GM12878 (cell line): Measurements from ENCODE around the gene NFIX. TPM values are rescaled to one million over a fixed set of nuclear protein-coding genes. Genes with fewer than 3 reads are reported as not detected.

Experiments used
- ATAC-seq: fragments of 200-7000 bp; cut with Tn5 transposase; 3 replicates; pipeline ENCODE4 v1.9.1; 2020; ENCODE audit warnings: mild to moderate bottlenecking, moderate library complexity
- BruUV-seq: library from RNA; stranded (reverse); fragments of 400-500 nt; replicated peaks from 2 replicates; lab custom pipeline; 2021; lab: Mats Ljungman, UMichigan
- CTCF ChIA-PET: fragments of 300-600 bp; sonication (Branson Sonifier 250); formaldehyde crosslinking; extraction: SDS; loops from one replicate; lab custom pipeline; 2021; ENCODE audit warnings: inconsistent platforms; lab: Yijun Ruan, JAX
- POLR2A ChIA-PET: fragments of 350-600 bp; formaldehyde crosslinking; extraction: SDS; loops from one replicate; lab custom pipeline; 2021; ENCODE audit warnings: inconsistent platforms; lab: Charles Lee
- RAD21 ChIA-PET: fragments of 300-600 bp; sonication (Branson Sonifier 250); formaldehyde crosslinking; loops from one replicate; lab custom pipeline; 2023; ENCODE audit warnings: antibody characterized with exemption; ENCODE audit not compliant: unreplicated experiment; lab: Charles Lee
- SMC1A ChIA-PET: fragments of 300-600 bp; sonication (Branson Sonifier 250); formaldehyde crosslinking; loops from one replicate; lab custom pipeline; 2023; ENCODE audit not compliant: unreplicated experiment, uncharacterized antibody; lab: Charles Lee
- DNase-seq: peaks from one replicate; pipeline ENCODE4 v3.0.0-alpha.2; 2011; ENCODE audit warnings: low read depth, low spot score
- FAIRE-seq: peaks from 3 replicates; lab custom pipeline; 2011; peaks lifted over from hg19 to GRCh38; lab: Jason Lieb, UNC
- H2AFZ ChIP-seq: 2 replicates; pipeline ENCODE4 v1.6.0; 2011; ENCODE audit warnings: low read depth, low read length, control low read depth; ENCODE audit not compliant: control insufficient read depth
- H3K27ac ChIP-seq: 2 replicates; pipeline ENCODE4 v1.5.1; 2011; ENCODE audit warnings: control low read depth; ENCODE audit not compliant: control insufficient read depth, insufficient read depth
- H3K27me3 ChIP-seq, 2 experiments: replicated peaks in 1 of 2; 2 replicates each; pipeline versions ENCODE4 v1.6.0 to v1.6.1; 2011; ENCODE audit warnings: low read length in 1 of 2; ENCODE audit not compliant: control insufficient read depth in 2 of 2, insufficient read depth in 2 of 2
- H3K36me3 ChIP-seq, 2 experiments: 2 replicates each; pipeline ENCODE4 v1.5.1; 2011; ENCODE audit warnings: low read length in 1 of 2; ENCODE audit not compliant: control insufficient read depth in 2 of 2, insufficient read depth in 2 of 2
- H3K4me1 ChIP-seq: 2 replicates; pipeline ENCODE4 v1.6.1; 2011; ENCODE audit warnings: mild to moderate bottlenecking, low read length, moderate library complexity, mixed read lengths; ENCODE audit not compliant: control insufficient read depth, insufficient read depth
- H3K4me2 ChIP-seq: 2 replicates; pipeline ENCODE4 v1.6.0; 2011; ENCODE audit warnings: control low read depth; ENCODE audit not compliant: control insufficient read depth, insufficient read depth
- H3K4me3 ChIP-seq: fragments of 200-600 bp; sonication (generic); 2 replicates; pipeline ENCODE4 v1.5.1; 2016
- H3K79me2 ChIP-seq: 2 replicates; pipeline ENCODE4 v1.6.0; 2011; ENCODE audit warnings: low read length; ENCODE audit not compliant: control insufficient read depth, insufficient read depth
- H3K9ac ChIP-seq: 2 replicates; pipeline ENCODE4 v1.8.0; 2011; ENCODE audit warnings: low read length, control low read depth, mixed read lengths; ENCODE audit not compliant: control insufficient read depth, insufficient read depth
- H3K9me3 ChIP-seq: replicated peaks from 3 replicates; pipeline ENCODE4 v1.5.1; 2011; ENCODE audit warnings: mild to moderate bottlenecking, low read length; ENCODE audit not compliant: control insufficient read depth, insufficient read depth
- H4K20me1 ChIP-seq: 2 replicates; pipeline ENCODE4 v1.6.0; 2011; ENCODE audit not compliant: control insufficient read depth, insufficient read depth
- POLR2A ChIP-seq: IDR thresholded peaks from 2 replicates; pipeline ENCODE4 v1.6.1; 2011; ENCODE audit warnings: low read depth, mild to moderate bottlenecking, low read length
- POLR2AphosphoS2 ChIP-seq: IDR thresholded peaks from 2 replicates; pipeline ENCODE4 v1.6.1; 2011; ENCODE audit warnings: low read depth, mild to moderate bottlenecking, low read length, improper control_type of control experiment, moderate library complexity
- SUPT20H ChIP-seq: IDR thresholded peaks from 2 replicates; pipeline ENCODE4 v1.6.1; 2011; ENCODE audit warnings: low read depth, mild to moderate bottlenecking, low read length, moderate library complexity, borderline replicate concordance; ENCODE audit not compliant: control insufficient read depth
- SUZ12 ChIP-seq: fragments of 200-600 bp; sonication (generic); IDR thresholded peaks from one replicate; pipeline ENCODE4 v1.6.1; 2018; ENCODE audit warnings: antibody characterized with exemption, mild to moderate bottlenecking; ENCODE audit not compliant: unreplicated experiment
- WGBS: methylation state at CpG from one replicate; pipeline ENCODE4 v1.1.6; 2016; ENCODE audit warnings: low lambda C conversion rate; ENCODE audit not compliant: insufficient replicate concordance, insufficient coverage; ENCODE audit errors: missing lambda C conversion rate; 5-methylcytosine and 5-hydroxymethylcytosine counted together
- in situ Hi-C: fragments of 300-500 bp; cut with MboI; formaldehyde crosslinking; loops from 9 replicates; pipeline ENCODE4 v1.14.3; 2018; ENCODE audit warnings: mixed read lengths
- intact Hi-C: fragments of 100-400 bp; cut with micrococcal nuclease; formaldehyde crosslinking; loops from one replicate; pipeline ENCODE4 v1.14.2; 2022; ENCODE audit not compliant: unreplicated experiment
- polyA plus RNA-seq, 11 experiments: library from polyadenylated mRNA; depleted of rRNA in 4 of 11; unstranded in 6 of 11; stranded (reverse) in 5 of 11; fragments of >200 nt; fragmentation: Nextera tagmentation in 4 of 11; fragmentation: Illumina TruSeq in 1 of 11; extraction: Ambion mirVana in 4 of 11; extraction: Trizol in 1 of 11; gene quantifications; 1 replicate in 1 of 11; 2 replicates in 10 of 11; pipeline versions ENCODE4 v1.2.1 to v1.2.3, GENCODE V29; 2011 to 2016; ENCODE audit warnings: inconsistent platforms in 2 of 11, missing spikeins in 2 of 11, low read depth in 1 of 11
- total RNA-seq, 4 experiments: library from RNA; depleted of rRNA in 3 of 4; stranded (reverse); fragments of >200 nt in 3 of 4; fragmentation: Illumina TruSeq in 1 of 4; extraction: Trizol in 1 of 4; gene quantifications; 2 replicates each; pipeline versions ENCODE4 v1.2.1 to v1.2.3, GENCODE V29; 2013 to 2021
- TF ChIP-seq, protein P1 (sequence below): fragments of 450-650 bp; IDR thresholded peaks from 2 replicates; pipeline ENCODE4 v1.6.1; 2017; ENCODE audit warnings: mild to moderate bottlenecking

NFIX gene
- total and polyA plus RNA-seq, 10 of the 15 experiments (the other 5 are each of a cell fraction or from before 2014, with no cell fraction given) = 0.02 to 2.2 (median 0.28) TPM

DNA sequence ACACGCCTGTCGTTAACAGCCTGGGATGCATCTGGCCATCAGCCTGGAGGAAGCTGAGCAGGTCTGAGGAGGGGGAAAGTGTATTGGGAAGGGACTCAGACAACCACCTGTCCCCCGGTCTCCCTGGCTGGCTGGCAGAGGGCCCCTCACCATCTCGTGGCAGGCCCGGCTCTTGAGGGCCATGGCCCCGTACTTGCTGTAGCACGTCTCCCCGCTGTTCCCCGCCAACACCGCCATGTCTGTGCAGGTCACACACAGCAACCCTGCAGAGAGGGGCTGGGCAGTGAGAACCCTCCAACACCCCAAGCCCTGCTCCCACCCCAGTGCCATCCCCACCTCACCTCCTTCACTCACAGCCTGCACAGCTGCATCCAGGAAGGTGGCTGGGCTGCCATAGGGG, 117.3 kb downstream of the NFIX start:
- in situ Hi-C loops = no loop called here
- no TSS peak for BruUV-seq
- peaks cover 4 to 14% of the 10 kb centered on the region in 2 experiments; a peak in 3 of 4 replicates for H3K36me3 ChIP-seq
- ChIA-PET CTCF (no interaction called here), RAD21 (no interaction called here), POLR2A (no interaction called here), SMC1A (no interaction called here)
- WGBS = 99% methylated on average over 10 of the region's 10 CpGs
- no peaks in the 10 kb centered on the region for H4K20me1 ChIP-seq
- peaks cover 13% of the 10 kb centered on the region for H3K4me1 ChIP-seq
- no peak overlapping the region for H2AFZ ChIP-seq
- H3K9me3 ChIP-seq = no peaks in the 10 kb centered on the region
- H3K4me3 ChIP-seq = no peak overlapping the region
- ATAC-seq = no peak
- H3K9ac ChIP-seq = no peak overlapping the region
- no peak overlapping the region for H3K4me2 ChIP-seq
- no peak for FAIRE-seq
- DNase-seq = no peak
- peaks cover 15% of the 10 kb centered on the region for H3K79me2 ChIP-seq
- TF ChIP-seq POLR2A = 0 out of 2 replicates have a peak, but pooled peaks have one; percentile 36
- TF ChIP-seq, protein P1, sequence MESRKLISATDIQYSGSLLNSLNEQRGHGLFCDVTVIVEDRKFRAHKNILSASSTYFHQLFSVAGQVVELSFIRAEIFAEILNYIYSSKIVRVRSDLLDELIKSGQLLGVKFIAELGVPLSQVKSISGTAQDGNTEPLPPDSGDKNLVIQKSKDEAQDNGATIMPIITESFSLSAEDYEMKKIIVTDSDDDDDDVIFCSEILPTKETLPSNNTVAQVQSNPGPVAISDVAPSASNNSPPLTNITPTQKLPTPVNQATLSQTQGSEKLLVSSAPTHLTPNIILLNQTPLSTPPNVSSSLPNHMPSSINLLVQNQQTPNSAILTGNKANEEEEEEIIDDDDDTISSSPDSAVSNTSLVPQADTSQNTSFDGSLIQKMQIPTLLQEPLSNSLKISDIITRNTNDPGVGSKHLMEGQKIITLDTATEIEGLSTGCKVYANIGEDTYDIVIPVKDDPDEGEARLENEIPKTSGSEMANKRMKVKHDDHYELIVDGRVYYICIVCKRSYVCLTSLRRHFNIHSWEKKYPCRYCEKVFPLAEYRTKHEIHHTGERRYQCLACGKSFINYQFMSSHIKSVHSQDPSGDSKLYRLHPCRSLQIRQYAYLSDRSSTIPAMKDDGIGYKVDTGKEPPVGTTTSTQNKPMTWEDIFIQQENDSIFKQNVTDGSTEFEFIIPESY = no peak
- intact Hi-C loops = no loop called here
- no peaks in the 10 kb centered on the region for H3K27me3 ChIP-seq
- H3K27ac ChIP-seq = no peak overlapping the region

GRCh38 chr19:13115936-13116281, 120.6 kb downstream of the NFIX start:
- ChIA-PET SMC1A (no interaction called here), RAD21 (no interaction called here), CTCF (no interaction called here), POLR2A (no interaction called here)
- ATAC-seq (no peak), FAIRE-seq (no peak), DNase-seq (no peak)
- Histone ChIP-seq H3K4me2 (peak overlapping the region; percentile 97), H3K79me2 (peaks cover 42% of the 10 kb centered on the region), H3K4me3 (peak overlapping the region; percentile 98), H4K20me1 (peaks cover 4% of the 10 kb centered on the region; the same call in 1 of the 2 replicates), H2AFZ (no peak overlapping the region; the same call in 1 of the 2 replicates), H3K27me3 (no peaks in the 10 kb centered on the region), H3K9ac (peak overlapping the region; percentile 79), H3K4me1 (peaks cover 26% of the 10 kb centered on the region), H3K9me3 (no peaks in the 10 kb centered on the region), H3K27ac (peak overlapping the region; percentile 71), H3K36me3 (peaks cover 3 to 8% of the 10 kb centered on the region in 2 experiments; a peak in 3 of 4 replicates)
- intact Hi-C loops (loop anchor here (5.0 kb wide), 1 partner anchor 146 kb away; no protein-coding TSS in a partner anchor), in situ Hi-C loops (no loop called here)
- under 1% methylated on average over 16 of the region's 18 CpGs for WGBS
- BruUV-seq = no TSS peak
- no peak for TF ChIP-seq POLR2AphosphoS2
- TF ChIP-seq SUZ12 = no peak
- no peak for TF ChIP-seq SUPT20H
